Measurements from ENCODE around the gene CDC42EP3. TPM values are rescaled to one million over a fixed set of nuclear protein-coding genes. Genes with fewer than 3 reads are reported as not detected.

CDC42EP3 gene
- 176 and 177 TPM in 2 replicates for total RNA-seq (2014; rRNA removed; shearing (Covaris generic))

- peaks cover 40% of the 10 kb centered on the region for H3K4me1 ChIP-seq
- DNase-seq: peak; percentile 77 to 84
- no peaks in the 10 kb centered on the region for H3K27me3 ChIP-seq
- peak within 1 kb of the TSS; percentile 99 for H3K27ac ChIP-seq
- peaks cover 40% of the 10 kb centered on the region for H3K36me3 ChIP-seq
- no peaks in the 10 kb centered on the region for H3K9me3 ChIP-seq (replicated peaks)
- peak within 1 kb of the TSS; percentile 94 for H3K4me3 ChIP-seq
These were observed at the start of gene CDC42EP3 for GRCh38 chr2:37671009-37671815. CDC42EP3 (minus strand) TSS chr2:37671642; CDS start chr2:37646587, 25,055 bp downstream.

GRCh38 chr2:37721201-37721560 lies 49.7 kb upstream of the CDC42EP3 start:
- no peak for DNase-seq
- H3K36me3 ChIP-seq: no peaks in the 10 kb centered on the region
- no peaks in the 10 kb centered on the region for H3K27me3 ChIP-seq
- peaks cover 31% of the 10 kb centered on the region for H3K9me3 ChIP-seq (replicated peaks)
- H3K4me1 ChIP-seq: peaks cover 11% of the 10 kb centered on the region
- H3K27ac ChIP-seq: no peak overlapping the region
- H3K4me3 ChIP-seq: no peak overlapping the region

DNA sequence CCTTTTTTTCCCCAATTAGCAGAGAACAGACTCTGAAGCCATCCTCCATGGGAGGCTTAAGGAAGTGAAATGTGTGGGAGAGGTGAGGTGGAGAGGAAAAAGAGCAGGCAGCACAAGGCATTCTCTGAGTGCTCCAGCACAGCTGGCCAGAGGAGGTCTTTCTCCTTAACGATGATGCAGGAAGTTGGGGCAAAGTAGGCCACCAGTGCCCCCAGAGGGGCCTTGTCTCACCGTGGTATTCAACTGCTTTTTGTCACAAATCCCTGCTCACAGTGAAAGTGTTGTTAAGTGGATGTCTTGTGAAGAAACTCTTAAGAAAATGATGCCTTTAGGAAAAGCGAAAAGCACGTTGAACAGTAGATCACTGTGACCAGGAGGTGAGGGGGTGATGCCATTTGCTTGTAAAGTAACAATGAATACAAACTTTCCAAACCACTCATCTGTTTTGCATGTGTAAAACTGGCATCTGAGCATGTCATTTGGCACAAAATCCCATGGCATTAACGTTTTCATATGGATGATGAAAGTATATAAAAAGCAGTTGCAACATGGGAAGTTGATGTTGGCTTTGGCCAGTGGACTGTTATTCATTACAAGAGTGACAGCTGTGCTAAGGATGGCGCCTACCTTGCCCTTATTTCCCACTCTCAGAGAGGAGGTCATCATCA lies 49.2 kb upstream of the CDC42EP3 start:
- peak in 1 of 2 experiments; percentile 32 for DNase-seq
- Histone ChIP-seq H3K27ac (no peak overlapping the region), H3K4me1 (peaks cover 11% of the 10 kb centered on the region), H3K9me3 (replicated peaks) (peaks cover 31% of the 10 kb centered on the region), H3K36me3 (no peaks in the 10 kb centered on the region), H3K4me3 (no peak overlapping the region), H3K27me3 (no peaks in the 10 kb centered on the region)

DNA sequence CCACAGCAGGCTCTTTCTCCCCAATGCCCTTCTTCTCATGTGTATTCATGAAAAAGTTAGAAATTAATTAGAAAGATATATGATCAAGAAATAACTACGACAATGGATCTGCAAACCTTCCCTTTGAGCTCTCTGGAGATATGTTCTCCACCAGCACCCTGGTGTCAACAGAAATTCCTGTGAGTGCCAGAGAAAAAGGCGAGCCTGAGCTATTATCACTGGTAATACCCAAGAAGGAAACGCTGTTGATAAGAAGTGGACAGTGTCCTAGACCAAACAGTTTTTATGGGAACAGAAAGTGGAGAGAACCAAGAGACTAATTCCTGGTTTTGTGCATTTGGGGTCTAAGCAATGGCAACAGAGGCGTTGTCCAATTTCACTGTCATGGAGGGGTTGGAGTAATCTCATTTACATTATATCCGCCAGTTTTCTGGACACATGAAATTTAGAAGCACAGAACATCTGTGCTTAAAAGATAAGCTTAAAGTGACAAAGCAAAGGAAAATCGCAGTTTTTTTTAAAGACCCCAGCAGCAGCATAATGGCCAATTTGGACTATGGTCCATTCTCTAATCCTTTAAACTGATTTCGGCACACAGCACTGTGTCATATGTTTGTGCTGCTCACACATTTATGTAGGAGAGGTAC lies 47.2 kb upstream of the CDC42EP3 start:
- no peak for DNase-seq
- Histone ChIP-seq H3K9me3 (replicated peaks) (peaks cover 32% of the 10 kb centered on the region), H3K27ac (no peak overlapping the region), H3K4me1 (peaks cover 11% of the 10 kb centered on the region), H3K36me3 (no peaks in the 10 kb centered on the region), H3K27me3 (no peaks in the 10 kb centered on the region), H3K4me3 (no peak overlapping the region)

DNA sequence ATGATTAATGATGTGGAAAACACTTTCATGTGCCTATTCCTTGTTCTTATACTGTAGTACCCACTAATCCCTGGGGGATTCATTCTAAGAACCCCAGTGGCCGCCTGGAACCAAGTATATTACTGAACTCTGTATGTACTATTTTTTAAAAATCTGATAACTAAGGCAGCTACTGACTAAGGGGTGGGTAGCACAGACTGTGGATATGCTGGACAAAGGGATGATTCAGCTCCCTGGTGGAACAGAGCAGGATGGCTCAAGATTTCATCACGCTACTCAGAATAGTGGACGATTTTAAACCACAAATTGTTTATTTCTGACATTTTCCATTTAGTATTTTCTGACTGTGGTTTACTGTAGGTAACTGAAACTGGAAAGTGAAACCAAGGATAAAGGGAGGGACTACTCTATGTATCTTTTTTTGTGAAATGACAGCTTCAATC lies 41.8 kb upstream of the CDC42EP3 start:
- Histone ChIP-seq H3K4me1 (peaks cover 28% of the 10 kb centered on the region), H3K27ac (peak overlapping the region; percentile 4; the same call in 1 of the 2 replicates), H3K4me3 (no peak overlapping the region), H3K9me3 (replicated peaks) (peaks cover 18% of the 10 kb centered on the region), H3K27me3 (no peaks in the 10 kb centered on the region), H3K36me3 (no peaks in the 10 kb centered on the region)
- DNase-seq: peak; percentile 45 to 69

GRCh38 chr2:37711831-37712230 lies 40.4 kb upstream of the CDC42EP3 start:
- Histone ChIP-seq H3K27me3 (no peaks in the 10 kb centered on the region), H3K4me1 (peaks cover 31% of the 10 kb centered on the region), H3K9me3 (replicated peaks) (peaks cover 17% of the 10 kb centered on the region), H3K36me3 (no peaks in the 10 kb centered on the region), H3K27ac (peak overlapping the region; percentile 8; the same call in 1 of the 2 replicates), H3K4me3 (no peak overlapping the region)
- DNase-seq: no peak

DNA sequence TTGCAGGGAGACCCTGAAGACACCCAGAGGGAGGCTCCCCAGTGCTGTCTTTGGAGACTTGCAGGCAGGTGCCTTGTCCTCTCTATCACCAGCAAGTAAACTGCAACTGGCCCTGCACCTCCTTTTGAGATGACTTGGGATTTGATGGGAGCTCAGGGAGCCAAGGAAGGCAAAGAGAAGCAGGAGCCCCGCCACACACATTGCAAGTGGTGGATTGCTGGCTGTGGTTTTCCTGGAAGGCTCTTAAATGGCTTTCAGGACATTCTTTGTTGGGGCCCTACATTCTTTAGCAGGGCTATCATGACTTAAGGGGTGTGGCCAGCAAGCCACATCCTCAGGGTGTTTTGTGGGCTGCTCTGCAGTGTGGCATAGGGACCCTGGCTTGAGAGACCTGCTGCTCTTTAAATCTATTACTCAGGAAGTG lies 39.9 kb upstream of the CDC42EP3 start:
- no peaks in the 10 kb centered on the region for H3K27me3 ChIP-seq
- H3K36me3 ChIP-seq: no peaks in the 10 kb centered on the region
- DNase-seq: peak; percentile 89 to 94
- peak overlapping the region; percentile 8; the same call in 1 of the 2 replicates for H3K27ac ChIP-seq
- H3K9me3 ChIP-seq (replicated peaks): peaks cover 12% of the 10 kb centered on the region
- no peak overlapping the region for H3K4me3 ChIP-seq
- peaks cover 31% of the 10 kb centered on the region for H3K4me1 ChIP-seq

DNA sequence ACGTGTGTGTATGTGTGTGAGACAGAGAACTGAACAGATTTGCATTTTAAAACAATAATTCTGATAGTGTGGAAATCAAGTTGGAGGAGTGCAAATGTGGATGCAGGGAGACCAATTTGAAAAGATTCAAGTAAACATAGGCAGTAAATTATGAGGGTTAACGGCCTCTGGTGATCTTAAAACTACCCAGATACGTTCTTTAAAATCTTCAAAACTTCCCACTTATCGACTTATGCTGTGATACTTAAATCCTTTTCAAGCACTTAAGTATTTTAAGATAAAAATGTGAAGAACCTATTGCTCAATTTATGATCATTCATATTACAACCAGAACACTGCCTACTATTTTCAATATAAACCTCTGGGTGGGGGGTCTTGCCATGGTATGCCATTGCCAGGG lies 37.7 kb upstream of the CDC42EP3 start:
- Histone ChIP-seq H3K27ac (no peak overlapping the region), H3K4me1 (peaks cover 31% of the 10 kb centered on the region), H3K36me3 (no peaks in the 10 kb centered on the region), H3K27me3 (no peaks in the 10 kb centered on the region), H3K9me3 (replicated peaks) (peaks cover 3% of the 10 kb centered on the region; the same call in 1 of the 2 replicates), H3K4me3 (no peak overlapping the region)
- DNase-seq: no peak

DNA sequence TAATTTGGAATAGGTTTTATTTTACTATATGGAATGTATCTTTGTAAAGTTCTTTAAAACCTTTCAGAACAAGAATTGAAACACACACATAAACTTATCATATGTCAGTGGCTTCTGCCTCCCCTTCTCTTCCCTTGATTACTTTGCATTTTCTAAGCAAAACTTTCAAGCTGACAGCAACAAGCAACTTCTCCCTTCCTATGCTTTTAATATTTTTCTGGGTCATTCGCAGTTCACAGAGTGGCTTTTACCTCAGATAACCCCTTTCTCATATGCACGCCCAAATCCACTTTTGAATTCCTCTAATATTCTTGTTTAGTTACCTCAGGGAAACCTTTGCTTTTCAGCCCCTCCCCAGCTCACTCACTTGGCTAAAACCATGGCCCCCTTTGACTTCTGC lies 36.7 kb upstream of the CDC42EP3 start:
- Histone ChIP-seq H3K27ac (no peak overlapping the region), H3K9me3 (replicated peaks) (peaks cover 7% of the 10 kb centered on the region; the same call in 1 of the 2 replicates), H3K4me1 (peaks cover 27% of the 10 kb centered on the region), H3K36me3 (no peaks in the 10 kb centered on the region), H3K4me3 (no peak overlapping the region), H3K27me3 (no peaks in the 10 kb centered on the region)
- no peak for DNase-seq

GRCh38 chr2:37707393-37707792 lies 36.0 kb upstream of the CDC42EP3 start:
- no peak overlapping the region for H3K27ac ChIP-seq
- DNase-seq: no peak
- no peak overlapping the region for H3K4me3 ChIP-seq
- H3K9me3 ChIP-seq (replicated peaks): peaks cover 10% of the 10 kb centered on the region; the same call in 1 of the 2 replicates
- no peaks in the 10 kb centered on the region for H3K36me3 ChIP-seq
- H3K4me1 ChIP-seq: peaks cover 21% of the 10 kb centered on the region
- no peaks in the 10 kb centered on the region for H3K27me3 ChIP-seq

GRCh38 chr2:37706334-37707183 lies 35.1 kb upstream of the CDC42EP3 start:
- Histone ChIP-seq H3K4me1 (peaks cover 14% of the 10 kb centered on the region), H3K9me3 (replicated peaks) (peaks cover 10% of the 10 kb centered on the region), H3K4me3 (no peak overlapping the region), H3K27me3 (no peaks in the 10 kb centered on the region), H3K36me3 (no peaks in the 10 kb centered on the region), H3K27ac (no peak overlapping the region)
- no peak for DNase-seq

- Histone ChIP-seq H3K4me3 (no peak overlapping the region), H3K27ac (no peak overlapping the region), H3K27me3 (no peaks in the 10 kb centered on the region), H3K4me1 (0 out of 2 replicates have a peak, but pooled peaks cover 5% of the 10 kb centered on the region), H3K36me3 (no peaks in the 10 kb centered on the region), H3K9me3 (replicated peaks) (peaks cover 15% of the 10 kb centered on the region)
- DNase-seq: no peak
These were observed 33.7 kb upstream of the CDC42EP3 start for GRCh38 chr2:37705191-37705590.

DNA sequence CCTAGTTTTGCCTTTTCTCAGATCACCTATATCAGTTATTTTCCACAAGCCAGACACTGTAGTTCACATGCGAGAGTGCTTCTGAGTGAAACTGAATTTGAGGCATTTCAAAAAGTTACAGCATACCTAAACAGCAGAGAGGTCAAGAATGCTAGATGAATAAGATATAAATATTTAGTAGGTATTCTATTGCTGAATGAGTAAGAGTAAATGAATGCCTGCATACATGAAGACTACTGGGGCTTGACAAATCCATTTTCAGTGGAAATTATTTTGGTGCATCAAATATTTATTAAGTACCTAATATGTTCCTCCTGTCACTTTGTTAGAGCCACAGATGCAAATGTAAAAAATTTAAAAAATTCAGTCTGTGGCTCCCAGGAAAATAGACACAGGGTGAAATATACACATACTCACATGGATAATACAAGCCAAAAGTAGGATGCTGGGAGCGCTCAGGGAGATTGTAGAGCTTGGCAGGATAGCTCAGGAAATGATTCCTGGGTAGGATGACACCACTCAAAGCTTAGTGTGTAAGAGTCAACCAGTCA lies 27.6 kb upstream of the CDC42EP3 start:
- H3K4me1 ChIP-seq: peaks cover 13% of the 10 kb centered on the region
- H3K27me3 ChIP-seq: no peaks in the 10 kb centered on the region
- no peak overlapping the region for H3K4me3 ChIP-seq
- no peaks in the 10 kb centered on the region for H3K36me3 ChIP-seq
- H3K27ac ChIP-seq: peak overlapping the region; percentile 6; the same call in 1 of the 2 replicates
- peaks cover 15% of the 10 kb centered on the region for H3K9me3 ChIP-seq (replicated peaks)
- no peak for DNase-seq

GRCh38 chr2:37695336-37695735 lies 23.9 kb upstream of the CDC42EP3 start:
- Histone ChIP-seq H3K36me3 (no peaks in the 10 kb centered on the region), H3K9me3 (replicated peaks) (peaks cover 5% of the 10 kb centered on the region; the same call in 1 of the 2 replicates), H3K27me3 (no peaks in the 10 kb centered on the region), H3K4me1 (peaks cover 19% of the 10 kb centered on the region), H3K27ac (no peak overlapping the region), H3K4me3 (no peak overlapping the region)
- DNase-seq: no peak
